Myocyte (in vitro differentiated cells): ENCODE measurements around the gene PLA2G4E. TPM values are rescaled to one million over a fixed set of nuclear protein-coding genes. Genes with fewer than 3 reads are reported as not detected.

ENCODE experiments used
- DNase-seq: peaks from one replicate; pipeline ENCODE4 v3.0.0-alpha.2; 2012; ENCODE audit warnings: low read depth
- total RNA-seq: library from RNA; depleted of rRNA; stranded (reverse); fragments of >200 nt; gene quantifications from 2 replicates; pipeline ENCODE4 v1.2.3, GENCODE V29; 2014

The PLA2G4E gene
- total RNA-seq, 1 donor from 2014 or later = not detected

DNA sequence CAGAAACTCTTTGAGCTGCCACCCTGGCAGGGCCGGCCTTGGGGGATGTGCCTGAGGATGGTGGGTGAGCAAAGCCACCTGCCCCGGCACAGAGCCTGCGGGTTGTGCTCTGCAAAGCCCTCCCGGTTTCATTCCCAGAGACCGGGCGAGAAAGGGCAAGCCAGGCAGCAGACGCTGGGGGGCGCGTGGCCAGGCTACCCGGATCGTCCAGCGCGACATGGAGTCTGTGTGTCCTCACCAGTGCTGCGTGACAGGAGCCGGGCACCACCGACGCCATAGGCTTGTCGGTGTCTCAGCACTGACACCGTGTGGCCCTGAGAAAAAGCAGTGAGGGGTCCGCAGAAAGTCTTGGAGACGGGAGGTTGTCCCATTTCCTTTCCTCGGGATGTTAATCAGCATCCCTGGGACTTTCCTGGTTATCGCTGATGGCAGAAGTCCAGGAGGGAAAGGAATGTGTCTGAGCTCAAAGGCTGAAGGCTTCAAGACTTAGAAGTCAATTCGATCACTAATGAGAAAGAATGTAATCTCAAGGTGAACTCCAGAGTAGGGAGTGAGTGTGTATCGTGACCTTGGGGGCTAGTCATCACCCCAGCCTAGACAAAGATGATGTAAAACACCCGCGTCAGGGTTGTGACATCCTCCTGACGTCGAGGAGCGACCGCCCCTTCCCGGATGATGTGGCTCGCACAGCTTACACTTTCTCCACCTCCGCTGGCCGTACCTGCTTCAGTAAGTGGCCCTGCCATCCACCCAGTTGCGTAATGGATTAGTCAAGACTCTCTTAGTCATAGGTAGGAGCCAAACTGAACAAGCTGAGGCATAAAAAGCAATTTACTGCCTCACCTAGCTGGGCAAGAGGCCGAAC lies 36.3 kb upstream of the PLA2G4E start:
- peak; percentile 59 for DNase-seq

DNA sequence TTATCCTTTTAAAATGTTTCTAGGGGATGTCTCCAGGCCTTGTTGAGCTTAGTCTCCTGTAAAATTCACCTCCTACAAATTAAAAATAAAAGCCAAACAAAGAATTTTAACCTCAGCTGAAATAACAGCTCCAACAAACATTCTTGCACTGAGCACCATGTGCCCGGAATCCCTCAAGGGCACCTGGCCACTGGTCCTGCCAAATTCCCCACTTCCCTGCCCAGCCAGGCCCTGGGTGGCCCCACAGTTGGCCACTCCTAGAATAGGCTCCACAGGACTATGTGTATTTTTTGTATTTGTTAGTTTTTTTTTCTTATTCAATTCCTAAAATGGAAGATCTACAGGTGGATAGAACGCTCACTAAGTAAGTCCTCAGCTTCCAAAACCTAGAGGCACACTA lies 33.1 kb upstream of the PLA2G4E start:
- DNase-seq = no peak

DNA sequence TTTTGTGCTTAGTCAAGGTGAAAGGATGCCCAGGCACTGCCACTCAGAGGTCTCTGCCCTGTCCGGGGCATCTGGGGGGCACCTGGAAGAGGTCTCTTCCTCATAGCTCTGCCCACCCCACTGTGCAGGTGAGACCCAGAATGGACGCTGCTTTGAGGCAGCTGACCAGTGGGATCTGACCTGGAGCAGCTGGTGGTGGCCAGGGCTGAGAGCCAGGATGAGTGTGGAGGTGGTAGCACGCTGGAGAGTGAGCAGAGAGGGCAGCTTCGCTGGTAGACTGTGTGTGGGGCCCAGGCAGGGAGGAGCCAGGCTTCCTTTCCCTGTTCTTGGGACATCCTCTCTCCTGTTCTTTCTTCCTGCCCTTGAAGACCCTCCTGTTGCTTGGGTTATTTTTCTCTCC lies 32.2 kb upstream of the PLA2G4E start:
- DNase-seq = no peak

- DNase-seq = no peak
These were observed 29.8 kb upstream of the PLA2G4E start for GRCh38 chr15:42050484-42051255.

DNA sequence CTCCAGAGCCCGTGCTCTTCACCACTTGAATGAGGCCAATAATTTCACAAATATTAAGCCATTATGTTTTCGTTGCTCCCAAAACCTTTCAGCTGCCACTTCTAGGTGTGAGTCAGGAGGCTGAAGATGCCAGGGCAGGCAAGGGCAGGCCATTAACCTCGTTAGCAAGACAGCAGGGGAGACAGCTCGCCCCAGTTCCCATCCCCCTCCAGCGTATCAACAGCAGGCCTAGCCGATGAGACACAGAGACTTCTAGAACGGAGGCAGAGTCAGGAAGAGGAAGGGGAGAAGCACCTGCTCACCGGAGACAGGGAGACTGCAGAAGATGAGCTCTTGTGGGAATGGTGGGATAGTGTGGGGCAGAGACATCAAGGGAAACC lies 28.0 kb upstream of the PLA2G4E start:
- DNase-seq = no peak

DNA sequence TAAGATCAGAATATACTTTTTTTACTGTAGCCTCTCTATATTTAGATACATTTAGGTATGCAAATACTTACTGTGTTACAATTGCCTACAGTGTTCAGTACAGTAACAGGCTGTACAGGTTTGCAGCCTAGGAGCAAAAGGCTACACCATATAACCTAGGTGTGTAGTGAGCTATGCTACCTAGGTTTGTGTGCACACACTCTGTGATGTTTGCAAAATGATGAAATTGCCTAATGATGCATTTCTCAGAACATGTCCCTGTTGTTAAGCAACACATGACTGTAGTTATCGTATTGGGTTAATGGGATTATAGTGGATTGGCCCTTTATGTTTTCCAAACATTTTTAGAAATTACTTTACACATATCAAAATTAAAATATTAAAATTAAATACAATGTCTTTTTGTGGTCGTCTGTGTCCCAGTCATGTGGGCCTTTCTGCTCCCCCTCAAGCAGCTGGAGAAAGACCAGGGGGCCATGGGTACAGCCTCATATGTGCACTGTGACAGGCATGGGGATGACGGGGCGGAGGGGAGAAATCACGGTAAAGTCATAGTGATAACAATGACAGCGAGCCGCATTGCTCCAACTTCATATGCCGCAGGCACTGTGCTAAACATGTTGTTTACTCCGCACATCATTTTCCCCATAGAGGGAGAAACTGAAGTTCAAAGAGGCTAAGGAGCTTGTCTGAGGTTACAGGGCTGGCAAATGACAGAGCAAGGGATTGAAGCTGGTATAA lies 27.4 kb upstream of the PLA2G4E start:
- DNase-seq = no peak

- no peak for DNase-seq
These were observed 25.8 kb upstream of the PLA2G4E start for GRCh38 chr15:42046597-42046996.

DNA sequence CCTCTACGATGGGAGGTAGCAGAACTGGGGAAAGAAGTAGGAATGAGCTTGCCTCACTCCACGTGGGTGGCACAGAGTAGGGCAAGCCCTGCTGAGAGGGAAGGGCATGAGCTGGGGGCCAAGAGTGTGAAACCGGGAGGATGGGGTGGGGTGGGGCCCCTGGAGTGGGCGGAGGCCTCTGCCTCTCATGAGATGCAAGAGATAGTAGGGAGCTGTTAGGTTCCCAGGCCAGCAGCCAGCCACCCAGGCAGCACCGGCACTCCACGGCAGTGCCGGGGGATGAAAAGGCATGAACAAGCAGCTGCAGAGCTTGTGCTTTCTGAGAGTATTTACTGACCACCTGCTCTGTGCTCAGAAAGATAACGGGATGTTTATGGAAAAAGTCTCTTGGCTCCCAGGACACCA lies 24.4 kb upstream of the PLA2G4E start:
- no peak for DNase-seq

- no peak for DNase-seq
These were observed 22.0 kb upstream of the PLA2G4E start for GRCh38 chr15:42042602-42043400.

GRCh38 chr15:42038401-42038800 lies 17.6 kb upstream of the PLA2G4E start:
- no peak for DNase-seq

- DNase-seq = no peak
These were observed 16.8 kb upstream of the PLA2G4E start for GRCh38 chr15:42037656-42038055.

GRCh38 chr15:42036966-42037365 lies 16.1 kb upstream of the PLA2G4E start:
- DNase-seq = no peak

DNA sequence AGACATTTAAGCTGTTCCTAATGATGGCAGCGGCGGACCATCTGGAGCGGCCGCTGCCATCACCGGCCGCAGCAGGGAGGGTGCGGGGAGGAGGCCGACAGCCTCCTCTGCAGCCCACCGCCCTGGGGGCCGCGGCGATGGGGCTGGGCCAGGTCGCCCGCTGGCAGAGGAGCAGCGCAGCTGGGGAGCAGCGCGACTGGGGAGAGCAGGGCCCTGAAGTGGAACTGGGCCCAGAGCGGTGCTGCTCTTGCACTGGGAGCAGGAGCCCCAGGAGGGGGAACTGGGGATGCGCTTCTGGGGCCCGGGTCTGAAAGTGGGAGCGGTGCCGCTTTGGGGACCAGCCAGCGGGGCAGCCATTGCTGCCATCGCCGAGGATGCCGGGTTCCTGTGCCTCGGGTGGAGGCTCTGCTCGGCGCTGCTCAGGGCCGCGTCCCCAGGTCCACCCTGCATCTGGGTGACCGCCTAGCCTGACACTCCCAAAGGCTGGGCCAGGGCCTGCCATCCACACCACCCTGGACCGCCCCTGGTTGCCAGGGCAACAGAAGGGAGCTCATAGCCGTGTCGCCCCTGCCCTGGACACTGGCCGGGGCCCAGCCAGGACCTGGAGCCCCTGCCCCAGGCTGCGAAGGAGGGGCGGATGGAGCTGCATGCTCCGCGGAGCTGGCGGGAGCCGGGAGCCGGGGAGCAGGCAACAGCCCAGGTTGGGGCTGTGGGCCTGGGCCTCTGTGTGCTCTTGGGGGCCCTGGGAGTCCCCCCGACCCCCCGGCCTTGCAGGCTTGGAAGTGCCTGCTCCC lies 15.5 kb upstream of the PLA2G4E start:
- no peak for DNase-seq

DNA sequence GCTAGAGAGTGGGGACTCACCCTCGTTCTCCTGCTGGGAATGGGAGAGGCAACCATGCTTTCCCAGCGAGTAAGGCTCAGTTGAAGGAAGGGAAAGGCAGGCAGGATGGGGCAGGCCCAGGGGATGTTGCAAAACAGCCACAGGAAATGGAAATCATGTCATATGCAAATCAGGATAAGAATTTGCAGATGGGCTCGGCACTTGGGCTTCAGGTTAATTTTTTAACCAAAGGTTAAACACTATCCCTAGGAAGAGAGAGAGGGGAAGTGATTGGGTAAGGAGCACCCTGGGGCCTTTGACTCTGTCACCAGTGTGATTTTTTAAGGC lies 14.6 kb upstream of the PLA2G4E start:
- no peak for DNase-seq

GRCh38 chr15:42034628-42035434 lies 14.0 kb upstream of the PLA2G4E start:
- no peak for DNase-seq

GRCh38 chr15:42033214-42033873 lies 12.5 kb upstream of the PLA2G4E start:
- DNase-seq = no peak

GRCh38 chr15:42032376-42033213 lies 11.8 kb upstream of the PLA2G4E start:
- no peak for DNase-seq
